Measurements from ENCODE around the gene IL37.

- TF ChIP-seq EP300 (IDR thresholded peaks at IDR 0.05): no peak
- TF ChIP-seq, protein P1, sequence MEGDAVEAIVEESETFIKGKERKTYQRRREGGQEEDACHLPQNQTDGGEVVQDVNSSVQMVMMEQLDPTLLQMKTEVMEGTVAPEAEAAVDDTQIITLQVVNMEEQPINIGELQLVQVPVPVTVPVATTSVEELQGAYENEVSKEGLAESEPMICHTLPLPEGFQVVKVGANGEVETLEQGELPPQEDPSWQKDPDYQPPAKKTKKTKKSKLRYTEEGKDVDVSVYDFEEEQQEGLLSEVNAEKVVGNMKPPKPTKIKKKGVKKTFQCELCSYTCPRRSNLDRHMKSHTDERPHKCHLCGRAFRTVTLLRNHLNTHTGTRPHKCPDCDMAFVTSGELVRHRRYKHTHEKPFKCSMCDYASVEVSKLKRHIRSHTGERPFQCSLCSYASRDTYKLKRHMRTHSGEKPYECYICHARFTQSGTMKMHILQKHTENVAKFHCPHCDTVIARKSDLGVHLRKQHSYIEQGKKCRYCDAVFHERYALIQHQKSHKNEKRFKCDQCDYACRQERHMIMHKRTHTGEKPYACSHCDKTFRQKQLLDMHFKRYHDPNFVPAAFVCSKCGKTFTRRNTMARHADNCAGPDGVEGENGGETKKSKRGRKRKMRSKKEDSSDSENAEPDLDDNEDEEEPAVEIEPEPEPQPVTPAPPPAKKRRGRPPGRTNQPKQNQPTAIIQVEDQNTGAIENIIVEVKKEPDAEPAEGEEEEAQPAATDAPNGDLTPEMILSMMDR (IDR thresholded peaks at IDR 0.05): no peak
These were observed 30.9 kb upstream of the IL37 start for GRCh38 chr2:112880091-112880531.
